Kidney epithelial cell (primary cell): ENCODE measurements around the gene ANKRD36C. TPM values are rescaled to one million over a fixed set of nuclear protein-coding genes. Genes with fewer than 3 reads are reported as not detected.
"Not testable (repeated sequence)": the region's sequence is repeated elsewhere in the genome, so short reads cannot be mapped to it uniquely, and the experiment has no call there.

ENCODE experiments used
- DNase-seq: peaks from one replicate; pipeline ENCODE4 v3.0.0-alpha.2; 2010; ENCODE audit warnings: low read depth
- H3K27me3 ChIP-seq: 2 replicates; pipeline ENCODE4 v1.6.0; 2011; ENCODE audit warnings: low read length; ENCODE audit not compliant: control insufficient read depth, insufficient read depth
- H3K36me3 ChIP-seq: 2 replicates; pipeline ENCODE4 v1.5.1; 2011; ENCODE audit warnings: low read length; ENCODE audit not compliant: control insufficient read depth, insufficient read depth
- H3K4me3 ChIP-seq: 2 replicates; pipeline ENCODE4 v1.5.1; 2011; ENCODE audit warnings: low read depth, mild to moderate bottlenecking, control low read depth, low read length
- total RNA-seq: library from RNA; depleted of rRNA; stranded (reverse); fragments of >200 nt; gene quantifications from 2 replicates; pipeline ENCODE4 v1.2.3, GENCODE V29; 2015
- TF ChIP-seq, protein P1 (sequence below): IDR thresholded peaks from 2 replicates; pipeline ENCODE4 v1.5.1; 2011; ENCODE audit warnings: mild to moderate bottlenecking, moderate library complexity, low read length, control low read depth, inconsistent platforms; ENCODE audit not compliant: insufficient read depth, poor library complexity, severe bottlenecking

ANKRD36C gene
- total RNA-seq, 1 donor from 2014 or later = 14.0 TPM

DNA sequence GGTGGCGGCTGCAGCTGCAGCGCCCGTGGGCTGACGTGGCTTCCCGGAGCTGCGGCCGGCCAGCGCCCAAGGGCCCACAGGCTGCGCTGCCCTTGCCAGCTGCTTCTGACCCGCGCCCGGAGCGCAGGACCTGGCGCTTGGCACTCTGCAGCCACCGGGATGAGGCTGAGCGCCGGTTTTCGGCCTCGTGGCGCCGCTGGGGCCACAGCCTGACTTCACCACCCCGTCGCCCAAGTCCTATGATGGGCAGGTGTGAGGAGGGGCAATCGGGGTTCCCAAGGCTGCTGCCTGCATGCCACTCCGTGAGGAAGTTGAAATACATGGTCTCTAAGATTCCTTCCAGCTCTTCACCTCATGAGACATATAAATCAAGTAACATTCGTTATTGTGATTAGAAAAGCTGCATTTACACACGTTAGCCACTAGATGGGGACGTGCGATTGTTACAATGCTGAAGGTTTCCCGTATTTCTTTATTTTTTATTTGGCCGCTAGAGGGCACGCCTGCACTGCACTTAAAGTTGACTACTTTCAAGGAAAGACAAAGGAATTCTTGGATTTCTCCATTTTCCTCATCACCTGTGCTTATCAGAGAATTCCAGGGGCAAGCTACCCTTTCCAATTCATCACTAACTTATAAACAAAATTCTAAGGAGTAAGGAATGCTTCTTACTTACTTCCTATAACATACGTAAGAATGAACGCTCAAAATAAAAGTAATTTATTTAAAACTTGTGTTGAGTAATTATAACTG, 1.1 kb upstream of the ANKRD36C start:
- H3K4me3 ChIP-seq = peak overlapping the region; percentile 40
- not testable (repeated sequence) for H3K27me3 ChIP-seq, H3K36me3 ChIP-seq
- TF ChIP-seq, protein P1, sequence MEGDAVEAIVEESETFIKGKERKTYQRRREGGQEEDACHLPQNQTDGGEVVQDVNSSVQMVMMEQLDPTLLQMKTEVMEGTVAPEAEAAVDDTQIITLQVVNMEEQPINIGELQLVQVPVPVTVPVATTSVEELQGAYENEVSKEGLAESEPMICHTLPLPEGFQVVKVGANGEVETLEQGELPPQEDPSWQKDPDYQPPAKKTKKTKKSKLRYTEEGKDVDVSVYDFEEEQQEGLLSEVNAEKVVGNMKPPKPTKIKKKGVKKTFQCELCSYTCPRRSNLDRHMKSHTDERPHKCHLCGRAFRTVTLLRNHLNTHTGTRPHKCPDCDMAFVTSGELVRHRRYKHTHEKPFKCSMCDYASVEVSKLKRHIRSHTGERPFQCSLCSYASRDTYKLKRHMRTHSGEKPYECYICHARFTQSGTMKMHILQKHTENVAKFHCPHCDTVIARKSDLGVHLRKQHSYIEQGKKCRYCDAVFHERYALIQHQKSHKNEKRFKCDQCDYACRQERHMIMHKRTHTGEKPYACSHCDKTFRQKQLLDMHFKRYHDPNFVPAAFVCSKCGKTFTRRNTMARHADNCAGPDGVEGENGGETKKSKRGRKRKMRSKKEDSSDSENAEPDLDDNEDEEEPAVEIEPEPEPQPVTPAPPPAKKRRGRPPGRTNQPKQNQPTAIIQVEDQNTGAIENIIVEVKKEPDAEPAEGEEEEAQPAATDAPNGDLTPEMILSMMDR = peak; percentile 66
- peak; percentile 18 for DNase-seq

- DNase-seq, H3K27me3 ChIP-seq, H3K36me3 ChIP-seq: not testable (repeated sequence)
- H3K4me3 ChIP-seq = peak overlapping the region; percentile 40
Measured at GRCh38 chr2:95992102-95992501, 478 bp upstream of the ANKRD36C start.

DNA sequence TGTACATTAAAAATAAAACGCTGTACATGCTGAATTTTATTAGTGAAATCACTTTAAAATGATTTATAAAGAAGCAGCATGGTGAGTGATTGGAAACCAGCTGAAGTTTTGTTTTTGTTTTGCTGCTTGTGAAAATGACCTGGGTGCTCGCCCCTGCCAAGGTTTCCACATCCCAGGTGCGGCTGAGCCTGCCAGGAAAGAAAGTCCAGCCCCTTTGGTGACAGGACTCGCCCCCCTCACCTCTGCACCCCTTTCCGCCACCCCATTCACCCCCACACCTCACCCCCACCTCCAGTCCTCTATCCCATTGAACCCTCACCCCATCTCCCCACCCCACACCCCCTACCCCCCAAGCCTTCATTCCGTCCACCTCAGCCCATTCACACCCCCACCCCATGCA, 740 bp downstream of the ANKRD36C start:
- DNase-seq = not testable (repeated sequence)

GRCh38 chr2:95951662-95952061, 40.0 kb downstream of the ANKRD36C start:
- DNase-seq, H3K27me3 ChIP-seq, H3K36me3 ChIP-seq: not testable (repeated sequence)

More for the DNA sequence above, 740 bp downstream of the ANKRD36C start:
- peak overlapping the region; percentile 66 for H3K4me3 ChIP-seq
- not testable (repeated sequence) for H3K27me3 ChIP-seq, H3K36me3 ChIP-seq

GRCh38 chr2:95948039-95948438, 43.6 kb downstream of the ANKRD36C start:
- not testable (repeated sequence) for H3K36me3 ChIP-seq, DNase-seq, H3K4me3 ChIP-seq, H3K27me3 ChIP-seq

More at GRCh38 chr2:95951662-95952061, 40.0 kb downstream of the ANKRD36C start:
- H3K4me3 ChIP-seq = not testable (repeated sequence)

GRCh38 chr2:95939947-95940346, 51.7 kb downstream of the ANKRD36C start:
- H3K4me3 ChIP-seq, DNase-seq, H3K36me3 ChIP-seq, H3K27me3 ChIP-seq: not testable (repeated sequence)

GRCh38 chr2:95930740-95931139, 60.9 kb downstream of the ANKRD36C start:
- not testable (repeated sequence) for DNase-seq, H3K36me3 ChIP-seq, H3K27me3 ChIP-seq, H3K4me3 ChIP-seq

- DNase-seq, H3K27me3 ChIP-seq, H3K4me3 ChIP-seq, H3K36me3 ChIP-seq: not testable (repeated sequence)
Measured at GRCh38 chr2:95917007-95917406, 74.6 kb downstream of the ANKRD36C start.

- H3K4me3 ChIP-seq, H3K27me3 ChIP-seq, H3K36me3 ChIP-seq, DNase-seq: not testable (repeated sequence)
Measured at GRCh38 chr2:95915131-95915530, 76.5 kb downstream of the ANKRD36C start.

- not testable (repeated sequence) for DNase-seq, H3K36me3 ChIP-seq, H3K27me3 ChIP-seq, H3K4me3 ChIP-seq
Measured at GRCh38 chr2:95911431-95911830, 80.2 kb downstream of the ANKRD36C start.

DNA sequence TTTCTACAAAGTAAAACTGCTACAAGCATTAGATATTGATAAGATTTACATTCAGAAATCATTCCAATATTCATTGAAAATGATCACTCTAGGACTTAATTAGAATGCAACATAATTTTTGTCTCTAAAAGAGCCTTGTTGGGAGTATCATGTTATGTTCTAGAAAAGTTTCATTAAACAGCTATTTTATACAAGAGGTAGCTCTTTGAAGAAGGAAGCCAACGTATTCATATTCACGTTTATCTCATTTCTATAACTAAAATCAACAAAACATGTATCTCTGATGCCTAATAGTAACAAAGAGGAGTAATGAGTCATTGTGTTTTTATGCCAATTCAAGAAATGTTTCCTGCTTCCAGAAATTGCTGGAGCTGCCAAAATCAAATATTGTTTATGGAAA, 97.2 kb downstream of the ANKRD36C start:
- not testable (repeated sequence) for DNase-seq, H3K27me3 ChIP-seq, H3K4me3 ChIP-seq, H3K36me3 ChIP-seq

DNA sequence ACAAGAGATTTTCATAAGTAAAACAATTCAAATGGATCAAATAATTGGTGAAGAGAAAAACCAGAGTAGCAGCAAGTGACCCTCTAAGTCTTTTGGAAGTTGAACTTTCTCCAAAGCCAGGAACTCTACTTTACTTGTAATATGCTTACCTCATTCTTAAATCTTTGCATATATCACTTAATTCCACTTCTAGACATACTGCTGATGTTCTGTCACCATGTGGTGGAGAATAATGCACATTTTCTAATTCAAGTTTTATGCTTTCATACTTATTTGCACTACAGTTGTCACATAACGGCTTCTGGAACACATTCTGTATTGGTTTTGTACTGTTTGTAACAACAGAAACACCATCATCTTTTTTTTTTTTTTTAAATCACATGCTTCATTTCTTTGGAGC, 123.7 kb downstream of the ANKRD36C start:
- not testable (repeated sequence) for DNase-seq, H3K36me3 ChIP-seq, H3K4me3 ChIP-seq, H3K27me3 ChIP-seq

GRCh38 chr2:95867047-95867677, 124.5 kb downstream of the ANKRD36C start:
- not testable (repeated sequence) for DNase-seq, H3K27me3 ChIP-seq, H3K4me3 ChIP-seq, H3K36me3 ChIP-seq

DNA sequence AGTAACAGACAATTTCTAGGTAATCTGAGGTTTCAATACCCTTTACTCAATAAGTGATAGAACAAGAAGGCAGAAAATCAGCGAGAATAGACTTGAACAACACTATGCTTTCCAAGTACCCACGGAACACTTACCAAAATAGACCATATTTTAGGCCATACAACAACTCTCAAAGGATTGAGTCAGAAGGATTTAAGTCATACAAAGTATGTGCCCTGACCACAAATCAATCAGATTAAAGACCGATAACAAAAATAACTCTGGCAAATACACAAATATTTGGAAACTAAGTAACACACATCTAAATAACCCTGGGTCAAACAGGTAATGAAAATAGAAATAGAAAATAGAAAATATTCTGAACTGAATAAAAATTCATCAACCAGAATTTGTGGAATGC, 129.5 kb downstream of the ANKRD36C start:
- DNase-seq, H3K27me3 ChIP-seq: not testable (repeated sequence)

More for the DNA sequence above, 129.5 kb downstream of the ANKRD36C start:
- not testable (repeated sequence) for H3K36me3 ChIP-seq, H3K4me3 ChIP-seq
